Measurements from ENCODE around the gene SPRR4. TPM values are rescaled to one million over a fixed set of nuclear protein-coding genes. Genes with fewer than 3 reads are reported as not detected.
A peak's percentile ranks its signal among the peaks of the same experiment; 100 is the strongest.

Gene SPRR4
- total RNA-seq, 1 experiment from 2014 or later = not detected

DNA sequence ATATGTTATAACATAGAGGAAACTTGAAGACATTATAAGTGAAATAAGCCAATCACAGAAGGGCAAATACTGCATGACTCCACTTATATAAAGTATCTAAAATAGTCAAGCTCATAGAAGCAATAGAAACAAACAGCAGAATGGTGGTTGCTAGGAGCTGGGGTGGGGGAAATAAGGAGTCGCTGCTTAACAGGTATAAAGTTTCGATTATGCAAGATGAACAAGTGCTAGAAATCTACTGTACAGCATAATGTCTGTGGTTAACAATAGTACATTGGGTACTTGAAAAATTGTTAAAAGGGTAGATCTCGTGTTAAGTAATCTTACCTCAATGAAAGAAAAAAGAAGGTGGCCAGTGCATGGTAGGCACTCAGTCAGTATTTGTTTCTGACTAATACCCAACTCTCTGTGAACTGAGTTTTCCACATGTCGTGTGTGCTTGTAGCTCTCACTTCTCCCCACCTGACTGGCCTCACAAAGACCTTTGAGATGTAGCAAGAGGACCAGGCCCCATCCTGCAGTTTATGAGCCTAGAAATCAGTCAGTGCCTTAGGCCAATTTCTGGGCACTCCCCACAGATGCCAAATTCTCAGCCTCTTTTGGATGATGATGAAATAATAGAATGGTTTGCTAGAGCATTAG, 38.2 kb upstream of the SPRR4 start:
- Mint-ChIP-seq H3K4me1 (ENCODE audit: insufficient read depth, unreplicated experiment) (peaks cover 25% of the 10 kb centered on the region), H3K4me3 (ENCODE audit: unreplicated experiment) (no peak overlapping the region)
- DNase-seq (ENCODE audit: unreplicated experiment) = peak; percentile 89

DNA sequence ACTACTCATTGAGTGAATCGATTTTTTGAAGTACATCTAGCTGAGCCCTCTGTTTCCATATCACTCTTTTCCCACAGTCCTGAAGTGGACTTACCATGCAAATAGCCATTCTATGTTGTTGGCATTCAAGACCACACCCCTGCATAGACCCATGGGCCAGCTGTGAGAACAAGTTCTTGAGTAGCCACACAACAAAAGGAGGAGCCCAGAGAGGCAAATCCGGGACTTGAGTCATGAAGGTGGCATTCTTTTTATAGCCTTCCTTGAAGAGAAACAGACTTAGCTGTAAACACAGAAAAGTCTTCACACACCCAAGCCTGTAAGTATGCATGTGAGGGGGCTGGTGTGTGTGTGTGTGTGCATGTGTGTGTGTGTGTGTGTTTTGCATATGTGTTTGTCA, 37.3 kb upstream of the SPRR4 start:
- TF ChIP-seq, protein P1, sequence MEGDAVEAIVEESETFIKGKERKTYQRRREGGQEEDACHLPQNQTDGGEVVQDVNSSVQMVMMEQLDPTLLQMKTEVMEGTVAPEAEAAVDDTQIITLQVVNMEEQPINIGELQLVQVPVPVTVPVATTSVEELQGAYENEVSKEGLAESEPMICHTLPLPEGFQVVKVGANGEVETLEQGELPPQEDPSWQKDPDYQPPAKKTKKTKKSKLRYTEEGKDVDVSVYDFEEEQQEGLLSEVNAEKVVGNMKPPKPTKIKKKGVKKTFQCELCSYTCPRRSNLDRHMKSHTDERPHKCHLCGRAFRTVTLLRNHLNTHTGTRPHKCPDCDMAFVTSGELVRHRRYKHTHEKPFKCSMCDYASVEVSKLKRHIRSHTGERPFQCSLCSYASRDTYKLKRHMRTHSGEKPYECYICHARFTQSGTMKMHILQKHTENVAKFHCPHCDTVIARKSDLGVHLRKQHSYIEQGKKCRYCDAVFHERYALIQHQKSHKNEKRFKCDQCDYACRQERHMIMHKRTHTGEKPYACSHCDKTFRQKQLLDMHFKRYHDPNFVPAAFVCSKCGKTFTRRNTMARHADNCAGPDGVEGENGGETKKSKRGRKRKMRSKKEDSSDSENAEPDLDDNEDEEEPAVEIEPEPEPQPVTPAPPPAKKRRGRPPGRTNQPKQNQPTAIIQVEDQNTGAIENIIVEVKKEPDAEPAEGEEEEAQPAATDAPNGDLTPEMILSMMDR (IDR thresholded peaks at IDR 0.05; ENCODE audit: unreplicated experiment) = no peak
- no peaks in the 10 kb centered on the region for H3K9me3 Mint-ChIP-seq (ENCODE audit: unreplicated experiment)
- intact Hi-C loops (cut with micrococcal nuclease) = no loop called here
- CTCF ChIA-PET = interaction anchor here (0.7 to 4.7 kb wide), 6 partner anchors 19 to 294 kb away, joined by 3 to 25 read pairs (median 10); partner anchors contain the start of gene SPRR2A
- H3K27ac Mint-ChIP-seq (ENCODE audit: low read depth, unreplicated experiment) = peak overlapping the region; percentile 14
- H3K27me3 Mint-ChIP-seq (ENCODE audit: insufficient read depth, unreplicated experiment) = no peaks in the 10 kb centered on the region
- H3K4me1 Mint-ChIP-seq (ENCODE audit: insufficient read depth, unreplicated experiment) = peaks cover 25% of the 10 kb centered on the region
- DNase-seq (ENCODE audit: unreplicated experiment) = peak; percentile 47
- H3K36me3 Mint-ChIP-seq (ENCODE audit: insufficient read depth, unreplicated experiment) = no peaks in the 10 kb centered on the region
- H3K4me3 Mint-ChIP-seq (ENCODE audit: unreplicated experiment) = no peak overlapping the region
- POLR2A ChIA-PET = interaction anchor here (0.6 to 4.8 kb wide), 12 partner anchors 10 to 188 kb away, joined by 3 to 54 read pairs (median 3); partner anchors contain the start of genes SPRR1B and SPRR4
- no TSS peak for BruUV-seq (replicated peaks)

More for the DNA sequence above, 38.2 kb upstream of the SPRR4 start:
- H3K27me3 Mint-ChIP-seq (ENCODE audit: insufficient read depth, unreplicated experiment) = no peaks in the 10 kb centered on the region
- no peaks in the 10 kb centered on the region for H3K36me3 Mint-ChIP-seq (ENCODE audit: insufficient read depth, unreplicated experiment)
- TF ChIP-seq, protein P1 (IDR thresholded peaks at IDR 0.05; ENCODE audit: unreplicated experiment) = no peak
- ChIA-PET CTCF (interaction anchor here (0.7 to 4.7 kb wide), 5 partner anchors 61 to 356 kb away, joined by 3 to 25 read pairs (median 6); partner anchors contain the start of gene SPRR2A), POLR2A (interaction anchor here (0.5 to 4.8 kb wide), 17 partner anchors 11 to 301 kb away, joined by 3 to 54 read pairs (median 4); partner anchors contain the start of genes LCE7A, SPRR1B and SPRR4)
- no peaks in the 10 kb centered on the region for H3K9me3 Mint-ChIP-seq (ENCODE audit: unreplicated experiment)
- H3K27ac Mint-ChIP-seq (ENCODE audit: low read depth, unreplicated experiment) = peak overlapping the region; percentile 14
- no TSS peak for BruUV-seq (replicated peaks)
- intact Hi-C loops (cut with micrococcal nuclease) = no loop called here

DNA sequence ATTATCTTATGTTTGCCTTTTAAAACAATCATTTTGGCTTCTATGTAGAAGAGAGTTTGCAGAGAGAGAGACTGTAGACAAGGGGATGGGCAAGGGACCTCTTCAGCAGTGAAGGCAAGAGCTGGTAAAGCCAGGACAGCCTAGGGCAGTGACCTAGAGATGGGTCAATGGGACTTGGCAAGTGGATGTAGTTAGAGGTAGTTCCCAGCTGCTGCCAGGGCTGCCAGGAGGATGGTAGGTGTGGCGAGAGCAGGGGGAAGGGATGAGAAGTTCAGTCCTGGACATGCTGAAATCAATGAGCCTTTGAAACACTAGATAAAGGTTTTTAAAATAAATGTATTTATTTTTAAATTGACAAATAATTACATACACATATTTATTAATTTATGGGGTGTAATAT, 29.8 kb upstream of the SPRR4 start:
- Mint-ChIP-seq H3K27me3 (ENCODE audit: insufficient read depth, unreplicated experiment) (no peaks in the 10 kb centered on the region), H3K4me3 (ENCODE audit: unreplicated experiment) (no peak overlapping the region), H3K4me1 (ENCODE audit: insufficient read depth, unreplicated experiment) (peaks cover 20% of the 10 kb centered on the region), H3K9me3 (ENCODE audit: unreplicated experiment) (peaks cover 7% of the 10 kb centered on the region), H3K27ac (ENCODE audit: low read depth, unreplicated experiment) (no peak overlapping the region), H3K36me3 (ENCODE audit: insufficient read depth, unreplicated experiment) (no peaks in the 10 kb centered on the region)
- TF ChIP-seq, protein P1 (IDR thresholded peaks at IDR 0.05; ENCODE audit: unreplicated experiment) = no peak
- DNase-seq (ENCODE audit: unreplicated experiment) = no peak
- intact Hi-C loops (cut with micrococcal nuclease) = no loop called here
- BruUV-seq (replicated peaks) = no TSS peak
- ChIA-PET CTCF (interaction anchor here (1.2 to 1.8 kb wide), 2 partner anchors 15 to 92 kb away, joined by 3 to 5 read pairs; no protein-coding TSS in a partner anchor), POLR2A (interaction anchor here (5.8 kb wide), 1 partner anchor 13 kb away, joined by 49 read pairs; no protein-coding TSS in a partner anchor)

DNA sequence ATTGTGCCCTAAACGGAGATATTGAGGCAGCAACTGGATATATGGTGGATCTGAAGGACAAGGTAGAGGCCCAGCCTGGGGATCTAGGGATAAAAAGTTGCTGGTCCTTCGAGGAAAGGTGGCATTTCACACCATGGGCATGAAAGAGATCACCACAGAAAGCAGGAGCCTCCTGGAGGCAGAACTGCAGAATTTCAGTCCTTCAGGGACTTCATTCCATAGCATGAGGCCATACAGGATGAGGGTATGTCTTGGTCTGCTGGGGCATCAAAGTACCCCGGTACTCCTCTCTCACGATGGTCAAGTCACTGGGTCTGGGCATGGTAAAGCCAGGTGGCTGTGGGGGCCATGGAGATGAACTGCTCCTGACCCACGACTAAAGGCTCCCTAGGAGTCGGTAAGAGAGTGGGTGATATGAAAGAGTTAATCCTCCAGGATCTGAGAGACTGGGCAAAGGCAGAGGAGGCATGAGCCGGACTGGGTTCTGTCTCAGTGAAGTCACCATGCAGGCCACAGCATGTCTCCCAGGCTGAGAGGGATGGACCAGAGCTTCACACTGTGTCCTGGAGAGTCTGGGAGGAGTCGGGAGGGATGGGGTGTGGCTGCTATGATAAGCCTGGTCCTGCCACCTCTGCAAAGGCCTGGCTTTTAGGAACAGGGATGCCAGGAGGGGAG, 29.3 kb upstream of the SPRR4 start:
- ChIA-PET POLR2A (interaction anchor here (0.6 to 5.8 kb wide), 6 partner anchors 12 to 234 kb away, joined by 3 to 49 read pairs (median 4); no protein-coding TSS in a partner anchor), CTCF (interaction anchor here (0.7 to 5.7 kb wide), 5 partner anchors 15 to 252 kb away, joined by 3 to 27 read pairs (median 3); no protein-coding TSS in a partner anchor)
- Mint-ChIP-seq H3K27ac (ENCODE audit: low read depth, unreplicated experiment) (no peak overlapping the region), H3K36me3 (ENCODE audit: insufficient read depth, unreplicated experiment) (no peaks in the 10 kb centered on the region), H3K9me3 (ENCODE audit: unreplicated experiment) (peaks cover 7% of the 10 kb centered on the region), H3K27me3 (ENCODE audit: insufficient read depth, unreplicated experiment) (no peaks in the 10 kb centered on the region), H3K4me1 (ENCODE audit: insufficient read depth, unreplicated experiment) (peaks cover 20% of the 10 kb centered on the region), H3K4me3 (ENCODE audit: unreplicated experiment) (no peak overlapping the region)
- intact Hi-C loops (cut with micrococcal nuclease) = no loop called here
- no TSS peak for BruUV-seq (replicated peaks)
- TF ChIP-seq, protein P1 (IDR thresholded peaks at IDR 0.05; ENCODE audit: unreplicated experiment) = no peak
- DNase-seq (ENCODE audit: unreplicated experiment) = peak; percentile 75
